Astrocyte (in vitro differentiated cells and primary cell): ENCODE data around the gene QPCT.

Experiments
- EZH2 ChIP-seq: IDR thresholded peaks from 2 replicates; pipeline ENCODE4 v1.6.1; 2012; ENCODE audit warnings: mild to moderate bottlenecking, low read length, inconsistent platforms; ENCODE audit not compliant: insufficient read depth
- TF ChIP-seq, protein P1 (sequence below): IDR thresholded peaks from 2 replicates; pipeline ENCODE4 v1.5.1; 2011; ENCODE audit warnings: low read depth, mild to moderate bottlenecking, inconsistent platforms, low read length, moderate library complexity; ENCODE audit not compliant: insufficient read depth

DNA sequence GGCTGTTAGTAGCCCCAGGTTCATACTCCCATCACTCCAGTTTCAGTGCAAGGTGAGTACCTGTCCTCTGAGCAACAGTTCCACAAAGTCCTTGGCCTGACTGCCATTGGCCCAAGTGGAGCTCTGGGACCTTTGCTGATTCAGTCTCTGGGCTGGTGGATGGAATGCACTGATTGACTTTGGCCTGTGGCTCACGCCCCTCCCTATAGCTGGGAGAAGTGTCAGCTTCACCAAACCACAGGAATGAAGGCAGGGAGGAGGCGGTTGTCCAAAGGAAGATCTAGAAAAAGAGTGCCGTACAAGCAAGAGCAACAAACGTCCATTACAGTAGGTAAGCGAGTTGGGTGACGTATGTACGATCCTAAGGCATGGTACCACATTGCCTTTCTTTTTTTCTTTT is 34.0 kb downstream of the QPCT start:
- TF ChIP-seq, protein P1, sequence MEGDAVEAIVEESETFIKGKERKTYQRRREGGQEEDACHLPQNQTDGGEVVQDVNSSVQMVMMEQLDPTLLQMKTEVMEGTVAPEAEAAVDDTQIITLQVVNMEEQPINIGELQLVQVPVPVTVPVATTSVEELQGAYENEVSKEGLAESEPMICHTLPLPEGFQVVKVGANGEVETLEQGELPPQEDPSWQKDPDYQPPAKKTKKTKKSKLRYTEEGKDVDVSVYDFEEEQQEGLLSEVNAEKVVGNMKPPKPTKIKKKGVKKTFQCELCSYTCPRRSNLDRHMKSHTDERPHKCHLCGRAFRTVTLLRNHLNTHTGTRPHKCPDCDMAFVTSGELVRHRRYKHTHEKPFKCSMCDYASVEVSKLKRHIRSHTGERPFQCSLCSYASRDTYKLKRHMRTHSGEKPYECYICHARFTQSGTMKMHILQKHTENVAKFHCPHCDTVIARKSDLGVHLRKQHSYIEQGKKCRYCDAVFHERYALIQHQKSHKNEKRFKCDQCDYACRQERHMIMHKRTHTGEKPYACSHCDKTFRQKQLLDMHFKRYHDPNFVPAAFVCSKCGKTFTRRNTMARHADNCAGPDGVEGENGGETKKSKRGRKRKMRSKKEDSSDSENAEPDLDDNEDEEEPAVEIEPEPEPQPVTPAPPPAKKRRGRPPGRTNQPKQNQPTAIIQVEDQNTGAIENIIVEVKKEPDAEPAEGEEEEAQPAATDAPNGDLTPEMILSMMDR, result no peak
- no peak for TF ChIP-seq EZH2
